CD4-positive, alpha-beta T cell treated with Interleukin-6 at 100 ng/mL for 8 hours (primary cell): Measurements from ENCODE around the gene EPHB6.

Source experiments
- DNase-seq: peaks from one replicate; pipeline ENCODE4 v3.0.0-alpha.2; 2020; ENCODE audit warnings: mixed read lengths, low spot score

Gene EPHB6

DNA sequence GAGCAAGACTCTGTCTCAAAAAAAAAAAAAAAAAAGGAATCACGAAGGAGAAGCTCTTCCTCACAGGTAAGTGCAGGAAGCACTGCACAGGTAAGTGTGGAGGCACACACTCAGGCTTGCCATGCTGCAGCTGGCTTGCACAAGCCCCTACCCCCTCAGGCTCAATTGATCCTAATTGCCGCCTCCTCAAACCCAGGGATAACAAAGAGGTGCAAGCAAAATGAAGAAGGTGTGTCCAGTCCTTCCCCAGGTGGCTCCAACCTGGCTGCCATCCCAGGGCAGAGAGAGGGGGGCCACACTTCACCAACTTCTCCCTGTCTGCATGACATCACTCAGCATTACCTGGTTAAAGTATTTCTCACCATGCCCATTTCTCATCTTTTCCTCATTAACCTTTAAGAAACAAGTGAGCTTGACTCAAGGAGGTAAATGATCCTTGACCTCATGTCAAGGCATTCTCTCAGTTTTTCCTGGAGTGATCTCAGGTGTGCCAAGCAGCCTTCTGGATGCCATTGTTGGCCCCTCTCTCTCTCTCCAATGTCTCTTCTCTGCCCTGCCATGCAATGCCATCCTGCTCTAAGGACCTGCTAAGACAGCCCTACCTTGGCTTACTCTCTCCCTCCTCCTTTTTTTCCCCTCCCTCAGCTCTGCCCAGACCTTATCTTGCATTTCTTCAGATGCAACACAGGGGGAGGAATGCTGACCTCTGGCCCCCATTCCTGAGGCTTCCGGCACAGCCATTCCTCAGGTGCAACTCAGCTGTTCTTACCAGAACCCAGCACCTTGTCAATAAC, 43.7 kb downstream of the EPHB6 start:
- no peak for DNase-seq

DNA sequence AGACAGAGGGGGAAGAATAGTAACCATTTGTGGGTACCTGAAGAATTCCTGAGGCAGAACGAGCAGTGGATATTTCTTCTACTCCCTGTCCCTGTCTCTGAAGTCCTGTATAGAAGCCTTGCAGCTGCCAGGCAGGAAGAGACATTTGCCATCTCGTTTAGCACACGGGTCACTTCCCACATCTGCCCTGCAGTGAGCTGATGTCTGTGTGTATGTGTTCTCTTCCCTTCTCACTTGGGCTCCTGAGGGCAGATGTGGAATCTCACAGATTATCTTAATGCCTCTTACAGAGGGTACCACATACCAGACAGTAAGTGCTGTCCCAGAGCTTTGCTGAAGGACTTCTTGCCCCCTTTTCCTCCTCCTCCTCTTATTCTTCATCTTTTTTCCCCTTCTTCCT, 44.8 kb downstream of the EPHB6 start:
- DNase-seq = no peak

DNA sequence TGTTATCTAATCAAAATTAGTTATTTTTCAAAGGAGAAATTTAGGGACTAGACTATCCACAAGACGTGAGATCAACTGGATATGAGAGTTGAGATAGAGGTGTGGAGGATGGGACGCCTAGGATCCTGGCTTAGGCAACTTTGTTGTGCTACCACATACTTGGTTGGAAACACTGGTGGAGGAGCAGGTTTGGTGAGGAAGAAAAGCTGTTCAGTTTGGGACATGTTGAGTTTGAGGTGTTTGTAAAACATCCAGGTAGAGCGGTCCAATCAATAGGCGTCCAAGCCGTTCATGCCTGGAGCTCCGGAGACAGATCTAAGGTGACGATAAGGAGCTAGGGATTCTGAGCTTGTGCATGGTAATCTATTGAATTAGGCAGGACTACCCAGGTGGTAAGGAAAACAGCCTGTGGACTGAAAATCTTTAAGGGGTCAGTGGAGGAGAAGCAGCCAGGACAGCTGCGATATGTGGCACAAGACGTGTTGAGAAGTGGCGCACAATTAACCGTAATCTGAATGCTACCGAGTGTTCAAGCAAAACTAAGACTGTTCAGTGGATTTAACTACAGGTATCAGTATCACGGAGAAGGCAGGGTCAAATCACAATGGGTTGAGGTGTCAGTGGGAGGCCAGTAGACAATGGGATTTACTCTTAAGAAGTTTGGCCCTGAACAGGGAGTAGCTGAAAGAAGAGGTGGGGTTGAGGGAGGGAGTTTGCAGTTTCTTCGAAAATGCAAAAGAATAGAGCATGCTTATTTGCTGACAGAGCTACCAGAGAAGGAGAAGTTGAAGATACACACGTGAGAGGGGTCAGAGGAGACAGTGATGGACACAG, 46.8 kb downstream of the EPHB6 start:
- no peak for DNase-seq

DNA sequence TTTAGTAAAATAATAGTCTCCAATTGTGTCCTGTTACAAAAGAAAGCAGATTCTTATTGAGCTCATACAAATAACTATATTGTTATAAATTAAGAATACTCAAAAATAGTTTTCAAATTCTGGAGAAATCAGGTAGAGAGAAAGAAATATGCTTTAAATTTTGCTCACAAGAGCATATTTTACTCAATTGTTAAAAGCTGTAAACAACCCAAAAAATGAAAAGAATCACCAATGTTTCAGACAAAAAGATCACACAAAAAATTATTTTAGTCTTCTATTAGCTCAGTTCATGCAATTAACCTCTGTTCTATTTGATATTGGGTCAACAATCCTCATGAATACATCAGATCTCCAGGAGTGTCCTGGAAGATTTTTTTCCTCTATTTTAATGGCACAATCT, 49.3 kb downstream of the EPHB6 start:
- DNase-seq = no peak

DNA sequence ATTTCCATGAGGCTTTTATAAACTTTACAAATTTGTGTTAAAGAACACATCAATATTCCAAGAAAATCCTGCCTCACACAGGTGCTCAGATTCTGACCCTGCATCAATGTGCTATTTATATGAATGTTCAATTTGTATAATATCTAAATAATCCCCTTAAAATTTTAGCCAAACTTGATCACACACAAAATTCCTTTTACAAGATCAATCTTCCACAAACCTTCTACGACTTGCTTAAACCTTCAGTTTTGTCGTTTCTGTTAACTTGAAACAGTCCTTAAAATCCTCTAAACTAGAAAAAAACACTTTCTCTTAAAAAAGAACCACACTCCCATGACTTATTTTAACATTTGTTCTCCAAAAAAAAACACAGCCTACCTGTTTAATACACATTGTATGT, 50.9 kb downstream of the EPHB6 start:
- no peak for DNase-seq

DNA sequence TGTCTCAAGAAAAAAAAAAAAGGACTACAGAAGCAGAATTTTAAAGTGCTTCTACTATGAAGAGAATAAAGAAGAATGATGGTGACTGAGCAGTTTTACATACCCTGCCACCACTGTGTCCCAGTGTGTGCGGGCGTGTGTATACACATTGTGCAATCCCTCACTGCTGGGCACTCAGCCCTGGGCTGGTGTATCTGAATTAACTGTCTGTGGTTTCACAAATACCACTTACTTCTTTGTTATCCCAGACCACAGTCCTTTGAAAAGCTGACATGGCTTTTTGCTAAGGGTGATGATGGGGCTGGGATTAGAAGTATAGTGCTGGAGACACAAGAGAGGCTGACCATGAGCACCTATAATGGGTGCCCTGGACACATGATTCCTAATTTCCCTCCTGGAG, 51.8 kb downstream of the EPHB6 start:
- DNase-seq = no peak

DNA sequence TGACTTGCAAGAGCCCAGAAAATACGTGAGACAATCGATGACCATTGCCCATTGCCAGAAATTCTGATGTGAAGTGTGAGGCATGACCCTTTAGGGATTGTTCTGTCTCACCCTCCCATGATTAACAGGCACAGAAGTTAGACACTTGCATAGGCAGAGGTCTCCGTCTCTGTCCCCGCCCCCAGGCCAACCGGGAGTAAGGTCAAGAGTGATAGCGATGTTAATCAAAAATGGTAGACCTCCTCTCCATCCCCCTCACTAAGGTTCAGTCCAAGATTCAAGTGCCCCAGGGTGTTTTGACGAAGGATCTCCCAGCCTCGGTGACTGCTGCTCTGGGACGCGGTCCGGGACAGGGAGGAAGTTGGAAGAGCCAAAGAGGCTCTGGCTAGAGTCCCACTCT, 53.4 kb downstream of the EPHB6 start:
- no peak for DNase-seq

DNA sequence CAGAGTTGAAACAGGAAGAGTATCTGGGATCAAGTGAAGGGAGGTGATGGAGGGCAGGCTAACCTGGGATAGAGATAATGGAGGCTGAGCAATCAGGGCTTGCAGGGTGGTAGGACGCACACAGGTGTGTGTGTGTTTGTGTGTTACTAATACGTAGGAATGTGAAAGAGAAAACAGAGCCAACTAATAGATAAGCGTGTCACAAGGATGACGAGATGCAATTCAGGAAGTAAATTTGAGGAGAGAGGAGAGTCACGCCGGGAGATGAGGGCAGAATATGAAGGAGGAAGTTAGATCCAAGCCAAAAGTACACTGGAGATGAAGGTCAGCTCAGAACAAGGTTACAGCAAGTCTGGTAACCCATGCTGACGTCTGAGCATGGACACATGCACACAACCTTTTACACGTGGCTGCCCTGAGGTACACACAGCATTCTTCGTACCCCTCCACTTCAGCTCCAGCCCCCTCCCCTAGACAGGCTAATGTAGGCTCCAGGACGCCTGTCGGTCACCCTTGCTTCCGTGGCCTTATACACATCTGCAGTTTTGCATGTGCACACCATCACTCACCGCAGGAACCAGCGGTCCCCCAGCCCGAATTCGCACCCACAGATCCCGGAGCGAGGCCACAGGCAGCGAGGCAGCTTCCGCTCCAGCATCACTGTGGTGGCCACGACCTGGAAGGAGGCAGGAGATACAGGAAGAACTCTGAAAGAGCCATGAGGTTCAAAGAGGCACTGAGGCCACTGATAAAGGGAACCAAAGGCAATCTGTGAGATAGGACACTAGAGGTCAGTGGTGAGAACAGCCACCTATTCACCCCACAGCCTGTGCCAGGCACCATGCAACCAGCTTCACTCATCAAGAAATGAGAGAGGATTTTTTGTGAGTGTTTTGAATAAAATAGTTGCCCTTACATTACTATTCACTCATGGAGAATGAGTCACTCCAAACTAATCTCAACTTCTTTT, 54.3 kb downstream of the EPHB6 start:
- DNase-seq = no peak

DNA sequence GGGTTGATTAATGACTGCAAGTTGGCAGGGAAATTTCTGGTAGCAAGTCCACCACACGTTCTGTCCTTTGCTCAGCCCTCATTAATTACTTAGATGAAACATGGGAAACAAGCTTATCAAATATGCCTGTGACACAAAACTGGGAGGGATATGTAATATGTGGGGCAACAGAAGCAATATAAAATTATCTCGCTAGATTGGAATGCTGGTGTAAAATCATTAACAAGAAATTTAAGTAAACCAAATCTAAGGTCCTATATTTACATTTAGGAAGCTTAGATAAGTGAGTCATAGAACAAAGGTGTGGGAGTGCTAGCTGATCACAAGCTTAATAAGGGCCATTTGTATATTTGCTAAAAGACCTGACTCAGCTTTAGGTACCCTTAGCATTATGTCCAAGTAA, 55.2 kb downstream of the EPHB6 start:
- DNase-seq = no peak

DNA sequence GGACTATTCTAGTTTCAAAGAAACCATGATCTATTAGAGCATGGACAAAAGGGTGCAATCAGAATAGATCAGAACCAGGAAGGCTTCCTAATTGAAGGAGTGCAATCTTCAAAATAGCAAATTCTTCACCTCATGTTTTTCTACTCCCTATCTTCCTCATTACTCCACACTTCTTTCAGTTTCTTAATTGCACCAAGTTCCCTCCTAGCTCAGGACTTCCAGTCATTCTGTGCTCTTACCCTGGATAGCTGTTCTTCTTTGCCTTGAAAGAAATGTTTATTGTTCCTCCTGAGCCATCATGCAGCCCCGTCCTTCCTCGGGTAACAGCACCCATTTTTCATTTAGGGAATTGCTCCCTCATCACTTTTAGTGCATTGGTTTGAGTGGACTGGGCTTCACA, 55.6 kb downstream of the EPHB6 start:
- DNase-seq = no peak

DNA sequence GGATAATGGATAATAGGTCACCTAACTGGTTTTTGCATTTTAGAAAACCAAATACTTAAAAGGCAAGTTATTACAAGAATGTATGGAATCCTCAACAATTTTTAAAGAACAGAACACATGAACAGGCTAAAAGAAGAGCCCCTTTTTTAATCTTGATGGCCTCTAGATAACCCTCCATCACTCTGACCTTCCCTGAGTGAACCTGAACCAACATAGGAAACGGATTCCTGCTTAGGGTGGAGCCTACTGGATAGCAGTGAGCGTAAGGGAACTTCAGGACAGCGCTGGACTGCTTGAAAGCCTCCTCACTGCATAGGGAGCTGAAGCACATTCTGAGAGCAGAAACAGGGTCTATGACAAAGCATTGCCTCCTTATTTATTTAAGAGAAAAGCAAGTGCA, 58.2 kb downstream of the EPHB6 start:
- no peak for DNase-seq

DNA sequence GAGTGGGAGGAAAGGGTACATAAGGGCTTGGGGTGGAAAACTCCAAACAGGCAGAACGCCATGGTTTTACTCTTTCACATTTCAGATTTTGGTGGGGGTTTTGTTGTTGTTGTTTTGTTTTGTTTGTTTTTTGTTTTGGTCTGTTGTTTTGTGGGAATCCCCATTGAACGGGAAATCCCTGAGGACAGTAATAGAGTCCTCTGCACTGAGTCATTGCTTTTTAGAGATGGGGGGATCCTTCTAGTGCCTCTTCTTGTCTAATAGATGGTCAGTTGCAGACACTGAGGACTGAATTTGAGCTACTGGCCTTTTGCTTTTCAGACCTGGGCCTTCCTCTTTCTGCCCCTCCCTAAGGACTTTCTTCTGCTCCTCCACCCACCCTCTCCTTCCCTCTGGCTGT, 58.7 kb downstream of the EPHB6 start:
- no peak for DNase-seq

DNA sequence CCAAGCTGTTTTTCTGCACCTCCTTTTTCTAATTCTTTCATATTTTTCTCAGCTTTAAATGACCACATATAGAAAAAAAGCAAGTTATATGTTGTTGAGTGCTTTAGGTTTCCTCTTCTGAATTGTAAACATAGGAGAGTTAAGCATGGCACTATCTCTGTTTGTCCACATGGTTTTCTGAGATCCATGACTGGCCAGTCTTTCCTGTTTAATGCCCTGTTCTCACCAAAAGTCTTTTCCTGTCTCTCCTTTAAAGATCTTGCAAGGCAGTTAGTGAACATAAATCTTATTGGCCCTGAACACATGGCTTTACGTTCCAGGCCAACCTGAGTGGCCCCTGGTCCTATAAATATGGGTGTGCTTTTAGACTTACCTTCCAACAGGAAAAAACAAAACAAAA, 59.2 kb downstream of the EPHB6 start:
- DNase-seq = no peak

DNA sequence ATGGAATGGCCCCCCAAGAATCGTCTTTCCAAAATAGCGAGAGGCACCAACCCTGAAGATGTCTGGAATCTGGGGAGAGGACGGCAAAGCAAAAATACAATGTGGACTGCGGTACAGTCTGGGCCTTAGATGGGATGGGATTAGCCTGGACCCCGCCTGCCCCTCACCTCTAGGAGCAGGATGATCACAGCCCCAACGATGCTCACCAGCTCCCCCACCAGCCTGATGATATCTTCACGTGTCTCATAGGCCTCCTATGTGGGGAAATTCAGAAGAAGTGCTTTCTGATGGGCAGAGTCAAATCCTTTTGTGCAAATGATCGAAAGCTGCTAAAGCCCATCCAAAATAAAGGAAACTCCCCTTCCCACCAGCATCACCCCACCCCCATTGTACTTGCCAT, 60.4 kb downstream of the EPHB6 start:
- no peak for DNase-seq

DNA sequence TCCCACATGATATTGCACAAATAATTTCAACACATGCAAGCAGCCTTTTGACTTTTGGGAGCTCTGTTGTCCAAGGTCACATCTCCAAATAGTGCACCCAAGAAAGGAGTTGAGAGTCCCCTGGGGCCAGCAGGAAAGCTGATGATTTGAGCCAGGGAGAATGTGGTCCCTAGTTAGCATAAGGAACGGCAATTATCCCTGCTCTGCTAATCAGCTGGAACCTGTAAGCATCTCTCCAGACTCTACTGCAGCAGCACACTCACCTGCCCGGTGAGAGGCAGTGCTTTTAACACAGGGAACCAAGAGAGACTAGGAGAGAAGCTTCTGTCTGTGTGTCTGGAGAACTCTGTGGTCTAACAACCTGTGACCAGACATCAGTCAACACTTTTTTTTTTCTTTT, 61.6 kb downstream of the EPHB6 start:
- no peak for DNase-seq

DNA sequence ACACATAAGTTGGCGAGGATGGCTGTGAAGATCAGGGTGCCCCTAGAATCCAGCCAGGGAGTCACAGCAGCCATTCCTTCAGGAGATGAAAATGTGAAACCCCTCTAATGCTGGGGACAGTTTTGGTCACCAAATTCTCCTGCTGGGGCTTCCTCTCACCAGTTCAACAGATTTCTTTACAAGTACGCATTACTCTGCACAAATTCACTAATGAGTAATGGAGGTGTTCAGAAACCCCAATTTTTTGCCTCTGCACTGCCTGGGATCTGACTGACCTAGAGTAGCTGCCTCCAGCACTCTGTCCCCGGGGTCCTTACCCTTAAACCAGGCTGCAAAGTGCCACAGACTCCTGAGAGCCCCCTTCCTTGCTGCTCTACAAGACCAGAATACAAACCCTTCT, 62.6 kb downstream of the EPHB6 start:
- no peak for DNase-seq

DNA sequence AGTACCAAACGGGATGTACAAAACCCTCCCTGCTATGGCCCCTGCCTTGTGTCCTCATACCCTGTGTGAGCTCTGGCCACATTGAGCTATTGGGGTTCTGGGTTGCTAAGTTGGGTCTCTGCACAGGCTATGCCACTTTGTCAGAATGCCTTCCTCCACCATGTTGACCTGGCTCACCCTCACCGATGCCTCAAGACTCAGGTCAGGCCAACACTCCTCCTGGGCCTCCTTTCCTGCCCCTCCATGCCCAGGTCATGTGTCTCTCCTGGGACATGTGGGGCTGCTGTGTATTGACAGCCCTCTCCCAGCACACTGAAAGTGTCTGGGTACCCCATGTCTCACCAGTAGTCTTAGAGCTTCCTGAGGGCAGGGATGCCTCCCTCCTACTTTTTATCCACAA, 64.0 kb downstream of the EPHB6 start:
- no peak for DNase-seq

DNA sequence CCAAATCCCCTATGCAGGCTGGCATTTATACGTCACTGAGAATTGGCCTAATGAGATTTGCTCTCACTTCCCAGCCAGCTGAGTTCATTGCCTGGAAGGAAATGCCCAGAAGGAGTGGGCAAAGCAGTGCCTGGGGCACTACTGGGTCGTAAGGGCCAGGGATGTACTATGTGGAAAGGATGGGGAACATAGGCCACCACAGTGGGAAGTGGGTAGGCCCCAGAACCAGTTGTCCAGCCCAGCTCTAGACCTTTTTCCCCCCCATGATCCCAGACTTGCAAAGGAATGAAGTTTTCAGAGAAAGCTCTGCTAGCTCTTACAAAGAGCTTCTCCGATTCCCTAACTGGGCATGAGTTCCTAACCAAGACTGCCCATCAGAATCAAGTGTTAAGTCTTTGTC, 64.8 kb downstream of the EPHB6 start:
- DNase-seq = no peak
